Neural progenitor cell (in vitro differentiated cells): ENCODE data around the gene B3GLCT. TPM values are rescaled to one million over a fixed set of nuclear protein-coding genes. Genes with fewer than 3 reads are reported as not detected.

Source experiments
- DNase-seq: peaks from one replicate; pipeline ENCODE4 v3.0.0-alpha.2; 2016; ENCODE audit warnings: low spot score
- H2AFZ ChIP-seq: fragments of 200-600 bp; sonication (generic); replicated peaks from 2 replicates; pipeline ENCODE4 v1.6.1; 2016; ENCODE audit warnings: antibody characterized with exemption
- H3F3A ChIP-seq: fragments of 200-600 bp; sonication (generic); 2 replicates; pipeline ENCODE4 v1.6.1; 2016; ENCODE audit warnings: antibody characterized with exemption, low read depth
- H3K27ac ChIP-seq: fragments of 200-600 bp; sonication (generic); 2 replicates; pipeline ENCODE4 v1.5.1; 2016; ENCODE audit warnings: mild to moderate bottlenecking
- H3K27me3 ChIP-seq: fragments of 200-600 bp; sonication (generic); 2 replicates; pipeline ENCODE4 v1.6.1; 2016; ENCODE audit warnings: mild to moderate bottlenecking, moderate library complexity
- H3K36me3 ChIP-seq: fragments of 200-600 bp; sonication (generic); 2 replicates; pipeline ENCODE4 v1.5.1; 2016
- H3K4me1 ChIP-seq: fragments of 200-600 bp; sonication (generic); 2 replicates; pipeline ENCODE4 v1.6.1; 2016; ENCODE audit warnings: mixed run types
- H3K4me2 ChIP-seq: fragments of 200-600 bp; sonication (generic); 2 replicates; pipeline ENCODE4 v1.6.1; 2016
- H3K4me3 ChIP-seq: fragments of 200-600 bp; sonication (generic); 2 replicates; pipeline ENCODE4 v1.5.1; 2016
- H3K79me2 ChIP-seq: fragments of 200-600 bp; sonication (generic); 2 replicates; pipeline ENCODE4 v1.6.1; 2016; ENCODE audit warnings: low read depth
- H3K9ac ChIP-seq: fragments of 200-600 bp; sonication (generic); 2 replicates; pipeline ENCODE4 v1.6.1; 2016
- H3K9me3 ChIP-seq: fragments of 200-600 bp; sonication (generic); 2 replicates; pipeline ENCODE4 v1.5.1; 2016; ENCODE audit warnings: low read depth
- H4K20me1 ChIP-seq: fragments of 200-600 bp; sonication (generic); 2 replicates; pipeline ENCODE4 v1.6.1; 2016; ENCODE audit warnings: low read depth
- H3K27ac Mint-ChIP-seq: 3 replicates; pipeline ENCODE4 v1.8.0; 2021; ENCODE audit warnings: mixed read lengths
- H3K27me3 Mint-ChIP-seq: 2 replicates; pipeline ENCODE4 v1.8.0; 2022; ENCODE audit warnings: low read depth, mild to moderate bottlenecking, inconsistent platforms, moderate library complexity, mixed read lengths; ENCODE audit not compliant: insufficient read depth
- H3K36me3 Mint-ChIP-seq: 3 replicates; pipeline ENCODE4 v1.8.0; 2021; ENCODE audit warnings: mixed read lengths
- H3K4me1 Mint-ChIP-seq: 3 replicates; pipeline ENCODE4 v1.8.0; 2021; ENCODE audit warnings: mixed read lengths
- H3K4me3 Mint-ChIP-seq: 3 replicates; pipeline ENCODE4 v1.8.0; 2021; ENCODE audit warnings: mild to moderate bottlenecking, moderate library complexity, mixed read lengths
- H3K9me3 Mint-ChIP-seq: 3 replicates; pipeline ENCODE4 v1.8.0; 2020; ENCODE audit warnings: mixed read lengths
- CTCF ChIP-seq: fragments of 200-600 bp; sonication (generic); IDR thresholded peaks from 2 replicates; pipeline ENCODE4 v1.5.1; 2017; ENCODE audit warnings: antibody characterized with exemption, mild to moderate bottlenecking
- EZH2 ChIP-seq: fragments of 200-600 bp; sonication (generic); IDR thresholded peaks from 2 replicates; pipeline ENCODE4 v1.6.1; 2017; ENCODE audit warnings: antibody characterized with exemption, mild to moderate bottlenecking, moderate library complexity
- EZH2phosphoT487 ChIP-seq: fragments of 200-600 bp; sonication (generic); IDR thresholded peaks from 2 replicates; pipeline ENCODE4 v1.6.1; 2017; ENCODE audit warnings: antibody characterized with exemption
- total RNA-seq: library from RNA; depleted of rRNA; stranded (reverse); fragments of >200 nt; gene quantifications from 2 replicates; pipeline ENCODE4 v1.2.3, GENCODE V29; 2015; ENCODE audit warnings: low replicate concordance

B3GLCT gene
- total RNA-seq, 1 donor from 2014 or later, result 16.9 TPM

- Histone ChIP-seq H3K79me2 (no peaks in the 10 kb centered on the region), H3K4me2 (no peak overlapping the region), H3K9ac (no peak overlapping the region), H2AFZ (no peak overlapping the region), H3K27me3 (no peaks in the 10 kb centered on the region), H3F3A (no peaks in the 10 kb centered on the region), H3K4me3 (no peak overlapping the region), H3K4me1 (peaks cover 6% of the 10 kb centered on the region), H3K9me3 (no peaks in the 10 kb centered on the region), H3K27ac (no peak overlapping the region), H4K20me1 (no peaks in the 10 kb centered on the region), H3K36me3 (no peaks in the 10 kb centered on the region)
- Mint-ChIP-seq H3K27me3 (peaks cover 5% of the 10 kb centered on the region), H3K4me1 (peaks cover 8% of the 10 kb centered on the region), H3K9me3 (no peaks in the 10 kb centered on the region), H3K4me3 (no peak overlapping the region), H3K27ac (no peak overlapping the region), H3K36me3 (no peaks in the 10 kb centered on the region)
- no peak for DNase-seq
- TF ChIP-seq CTCF, result no peak
- no peak for TF ChIP-seq EZH2
- TF ChIP-seq EZH2phosphoT487, result no peak
Observed at GRCh38 chr13:31167490-31167889, 32.3 kb upstream of the B3GLCT start.

GRCh38 chr13:31168166-31168565 lies 31.6 kb upstream of the B3GLCT start:
- H3K9me3 ChIP-seq, result no peaks in the 10 kb centered on the region
- no peak overlapping the region for H3K27ac ChIP-seq
- TF ChIP-seq CTCF, result no peak
- TF ChIP-seq EZH2phosphoT487, result no peak
- TF ChIP-seq EZH2, result no peak
- Mint-ChIP-seq H3K4me3 (no peak overlapping the region), H3K4me1 (peaks cover 2% of the 10 kb centered on the region), H3K9me3 (no peaks in the 10 kb centered on the region), H3K27ac (no peak overlapping the region), H3K36me3 (no peaks in the 10 kb centered on the region), H3K27me3 (peaks cover 5% of the 10 kb centered on the region)
- H3K4me2 ChIP-seq, result no peak overlapping the region
- H3K79me2 ChIP-seq, result no peaks in the 10 kb centered on the region
- no peaks in the 10 kb centered on the region for H3K36me3 ChIP-seq
- no peaks in the 10 kb centered on the region for H3F3A ChIP-seq
- no peak for DNase-seq
- H4K20me1 ChIP-seq, result no peaks in the 10 kb centered on the region
- H3K4me1 ChIP-seq, result peaks cover under 1% of the 10 kb centered on the region
- no peaks in the 10 kb centered on the region for H3K27me3 ChIP-seq
- no peak overlapping the region for H3K4me3 ChIP-seq
- no peak overlapping the region for H2AFZ ChIP-seq
- no peak overlapping the region for H3K9ac ChIP-seq

GRCh38 chr13:31168736-31169135 lies 31.0 kb upstream of the B3GLCT start:
- Histone ChIP-seq H3K4me1 (no peaks in the 10 kb centered on the region), H3K79me2 (no peaks in the 10 kb centered on the region), H3K36me3 (no peaks in the 10 kb centered on the region), H3K9me3 (no peaks in the 10 kb centered on the region), H3K4me2 (no peak overlapping the region), H3K4me3 (no peak overlapping the region), H3F3A (no peaks in the 10 kb centered on the region), H3K27ac (no peak overlapping the region), H4K20me1 (no peaks in the 10 kb centered on the region), H3K27me3 (no peaks in the 10 kb centered on the region), H2AFZ (no peak overlapping the region), H3K9ac (no peak overlapping the region)
- peaks cover 5% of the 10 kb centered on the region for H3K27me3 Mint-ChIP-seq
- H3K4me3 Mint-ChIP-seq, result no peak overlapping the region
- no peaks in the 10 kb centered on the region for H3K36me3 Mint-ChIP-seq
- H3K9me3 Mint-ChIP-seq, result no peaks in the 10 kb centered on the region
- H3K27ac Mint-ChIP-seq, result no peak overlapping the region
- no peaks in the 10 kb centered on the region for H3K4me1 Mint-ChIP-seq
- DNase-seq, result no peak
- TF ChIP-seq EZH2phosphoT487, result no peak
- no peak for TF ChIP-seq EZH2
- no peak for TF ChIP-seq CTCF

GRCh38 chr13:31172001-31172400 lies 27.8 kb upstream of the B3GLCT start:
- no peaks in the 10 kb centered on the region for H4K20me1 ChIP-seq
- H3K27me3 Mint-ChIP-seq, result peaks cover 4% of the 10 kb centered on the region
- H3K4me2 ChIP-seq, result no peak overlapping the region

More at GRCh38 chr13:31172001-31172400, 27.8 kb upstream of the B3GLCT start:
- peaks cover 12% of the 10 kb centered on the region for H3K4me1 Mint-ChIP-seq
- no peak for DNase-seq
- Histone ChIP-seq H3K27me3 (no peaks in the 10 kb centered on the region), H3K4me3 (no peak overlapping the region), H2AFZ (no peak overlapping the region), H3K4me1 (peaks cover 3% of the 10 kb centered on the region), H3F3A (no peaks in the 10 kb centered on the region), H3K9ac (no peak overlapping the region), H3K79me2 (no peaks in the 10 kb centered on the region), H3K9me3 (no peaks in the 10 kb centered on the region), H3K36me3 (no peaks in the 10 kb centered on the region), H3K27ac (no peak overlapping the region)
- H3K4me3 Mint-ChIP-seq, result no peak overlapping the region
- H3K36me3 Mint-ChIP-seq, result no peaks in the 10 kb centered on the region
- no peak overlapping the region for H3K27ac Mint-ChIP-seq
- peaks cover under 1% of the 10 kb centered on the region for H3K9me3 Mint-ChIP-seq
- TF ChIP-seq EZH2phosphoT487, result no peak
- no peak for TF ChIP-seq EZH2
- TF ChIP-seq CTCF, result no peak
